ENCODE measurements around the gene HDLBP. TPM values are rescaled to one million over a fixed set of nuclear protein-coding genes. Genes with fewer than 3 reads are reported as not detected.

HDLBP gene
- total and polyA plus RNA-seq, 2 of the 4 experiments (the other 2 are of a cell fraction) = 648 to 1,165 TPM

GRCh38 chr2:241364781-241365180 lies 49.3 kb upstream of the HDLBP start (continued):
- no peak for TF ChIP-seq RCOR1 (IDR thresholded peaks at IDR 0.05; ENCODE audit: insufficient replicate concordance, low read length)
- no peak for TF ChIP-seq POLR2A (IDR thresholded peaks at IDR 0.05; ENCODE audit: low read depth, low read length)

- TF ChIP-seq NFE2L2 (IDR thresholded peaks at IDR 0.05; ENCODE audit: low read depth, low read length) (no peak), POLR2A (IDR thresholded peaks at IDR 0.05; ENCODE audit: low read depth, low read length) (no peak)
- Histone ChIP-seq H4K5ac (ENCODE audit: low read depth, low read length) (no peak overlapping the region), H2AK5ac (ENCODE audit: low read depth, low read length) (no peak overlapping the region), H2BK120ac (ENCODE audit: low read depth, low read length) (no peak overlapping the region), H3K27ac (ENCODE audit: insufficient read depth, low read length) (no peak overlapping the region), H3K9ac (ENCODE audit: low read depth, low read length) (no peak overlapping the region), H3K9me1 (ENCODE audit: insufficient read depth, low read length) (peaks cover 20% of the 10 kb centered on the region), H4K91ac (ENCODE audit: insufficient read depth, low read depth, low read length) (no peak overlapping the region), H3K4me3 (ENCODE audit: insufficient read depth, low read depth, low read length) (no peak overlapping the region), H3K4me2 (ENCODE audit: low read depth, low read length) (peak overlapping the region; percentile 54), H3K36me3 (ENCODE audit: control insufficient read depth, insufficient read depth, low read length) (peaks cover 1% of the 10 kb centered on the region; the same call in 1 of the 2 replicates), H3K79me1 (ENCODE audit: low read depth in 1 of 2, low read length in 2 of 2) (peaks cover 32 to 75% of the 10 kb centered on the region in 2 experiments), H3K4me1 (ENCODE audit: control insufficient read depth, insufficient read depth, low read length) (peaks cover 4% of the 10 kb centered on the region; the same call in 1 of the 2 replicates), H3K9me3 (ENCODE audit: control insufficient read depth, insufficient read depth, low read length) (no peaks in the 10 kb centered on the region), H4K8ac (ENCODE audit: low read depth in 2 of 2, low read length in 2 of 2) (no peak overlapping the region), H3K56ac (ENCODE audit: extremely low read depth, insufficient read depth, low read length) (no peak overlapping the region), H2AK9ac (replicated peaks; ENCODE audit: low read depth, low read length, poor library complexity) (peak overlapping the region; percentile 60), H3K4ac (ENCODE audit: low read depth, low read length) (no peak overlapping the region), H2AFZ (replicated peaks; ENCODE audit: low read length, poor library complexity) (no peak overlapping the region), H2BK5ac (ENCODE audit: low read depth, low read length, poor library complexity, severe bottlenecking) (no peak overlapping the region), H3K18ac (ENCODE audit: low read depth, low read length) (no peak overlapping the region), H2BK15ac (ENCODE audit: low read depth, low read length) (no peak overlapping the region), H4K20me1 (ENCODE audit: insufficient read depth, low read length) (peaks cover 34% of the 10 kb centered on the region), H3K27me3 (ENCODE audit: control insufficient read depth, insufficient read depth, low read length) (no peaks in the 10 kb centered on the region), H2BK20ac (ENCODE audit: low read depth, low read length) (no peak overlapping the region), H3K23ac (ENCODE audit: low read depth, low read length) (no peak overlapping the region), H3K14ac (replicated peaks; ENCODE audit: low read depth, low read length) (no peak overlapping the region)
- ChIA-PET POLR2A (ENCODE audit: unreplicated experiment) (no interaction called here), CTCF (no interaction called here)
- BruUV-seq (replicated peaks) = no TSS peak
- in situ Hi-C loops (cut with MboI; ENCODE audit: low sequenced_read_pairs) = no loop called here
- dilution Hi-C loops (cut with HindIII; ENCODE audit: low sequenced_read_pairs, unreplicated experiment) = no loop called here
- 100% methylated on average over 3 of the region's 7 CpGs; no CpG with 5 or more reads in 1 of the 2 experiments for WGBS, 2 experiments (ENCODE audit: extremely low coverage in 2 of 2, insufficient read length in 1 of 2)
- DNase-seq (no peak), ATAC-seq (ENCODE audit: low read depth) (peak; percentile 64)
- intact Hi-C loops (cut with micrococcal nuclease) = no loop called here
Measured at GRCh38 chr2:241363426-241363825, 48.0 kb upstream of the HDLBP start.
